ENCODE data around the gene EFHD2. TPM values are rescaled to one million over a fixed set of nuclear protein-coding genes. Genes with fewer than 3 reads are reported as not detected.

Gene EFHD2
- total RNA-seq, 1 donor from 2014 or later, result 19.5 TPM

- no peaks in the 10 kb centered on the region for H3K36me3 Mint-ChIP-seq
- no peak overlapping the region for H3K4me3 Mint-ChIP-seq
- H3K27me3 Mint-ChIP-seq, result peaks cover 40% of the 10 kb centered on the region
- H3K27ac Mint-ChIP-seq, result no peak overlapping the region
- H3K4me1 Mint-ChIP-seq (ENCODE audit: unreplicated experiment), result peaks cover 34% of the 10 kb centered on the region
- no peak for DNase-seq (ENCODE audit: extremely low spot score, unreplicated experiment)
- no peak for TF ChIP-seq CTCF (conservative IDR thresholded peaks at IDR 0.05)
- H3K9me3 Mint-ChIP-seq, result no peaks in the 10 kb centered on the region
Observed at GRCh38 chr1:15380601-15381508, 28.8 kb upstream of the EFHD2 start.

- Mint-ChIP-seq H3K27ac (no peak overlapping the region), H3K9me3 (no peaks in the 10 kb centered on the region), H3K4me3 (no peak overlapping the region), H3K27me3 (peaks cover 50% of the 10 kb centered on the region), H3K36me3 (no peaks in the 10 kb centered on the region), H3K4me1 (ENCODE audit: unreplicated experiment) (peaks cover 34% of the 10 kb centered on the region)
- no peak for DNase-seq (ENCODE audit: extremely low spot score, unreplicated experiment)
- no peak for TF ChIP-seq CTCF (conservative IDR thresholded peaks at IDR 0.05)
Observed at GRCh38 chr1:15381805-15382204, 27.9 kb upstream of the EFHD2 start.

- Mint-ChIP-seq H3K27ac (no peak overlapping the region), H3K27me3 (peaks cover 57% of the 10 kb centered on the region), H3K36me3 (no peaks in the 10 kb centered on the region), H3K4me1 (ENCODE audit: unreplicated experiment) (peaks cover 25% of the 10 kb centered on the region), H3K9me3 (no peaks in the 10 kb centered on the region), H3K4me3 (no peak overlapping the region)
- DNase-seq (ENCODE audit: extremely low spot score, unreplicated experiment), result no peak
- no peak for TF ChIP-seq CTCF (conservative IDR thresholded peaks at IDR 0.05)
Observed at GRCh38 chr1:15382601-15383518, 26.8 kb upstream of the EFHD2 start.

- Mint-ChIP-seq H3K27me3 (peaks cover 59% of the 10 kb centered on the region), H3K9me3 (no peaks in the 10 kb centered on the region), H3K36me3 (no peaks in the 10 kb centered on the region), H3K4me1 (ENCODE audit: unreplicated experiment) (peaks cover 23% of the 10 kb centered on the region), H3K4me3 (no peak overlapping the region), H3K27ac (no peak overlapping the region)
- no peak for DNase-seq (ENCODE audit: extremely low spot score, unreplicated experiment)
- no peak for TF ChIP-seq CTCF (conservative IDR thresholded peaks at IDR 0.05)
Observed at GRCh38 chr1:15383810-15384209, 25.9 kb upstream of the EFHD2 start.

- H3K4me1 Mint-ChIP-seq (ENCODE audit: unreplicated experiment), result peaks cover 20% of the 10 kb centered on the region
- no peak for DNase-seq (ENCODE audit: extremely low spot score, unreplicated experiment)
- H3K27me3 Mint-ChIP-seq, result peaks cover 61% of the 10 kb centered on the region
- H3K4me3 Mint-ChIP-seq, result no peak overlapping the region
- H3K9me3 Mint-ChIP-seq, result no peaks in the 10 kb centered on the region
- H3K27ac Mint-ChIP-seq, result no peak overlapping the region
- no peak for TF ChIP-seq CTCF (conservative IDR thresholded peaks at IDR 0.05)
- no peaks in the 10 kb centered on the region for H3K36me3 Mint-ChIP-seq
Observed at GRCh38 chr1:15384301-15384901, 25.3 kb upstream of the EFHD2 start.

Data from type B pancreatic cell (in vitro differentiated cells).